ENCODE results near the gene TAF9B. TPM values are rescaled to one million over a fixed set of nuclear protein-coding genes. Genes with fewer than 3 reads are reported as not detected.

TAF9B gene, protein sequence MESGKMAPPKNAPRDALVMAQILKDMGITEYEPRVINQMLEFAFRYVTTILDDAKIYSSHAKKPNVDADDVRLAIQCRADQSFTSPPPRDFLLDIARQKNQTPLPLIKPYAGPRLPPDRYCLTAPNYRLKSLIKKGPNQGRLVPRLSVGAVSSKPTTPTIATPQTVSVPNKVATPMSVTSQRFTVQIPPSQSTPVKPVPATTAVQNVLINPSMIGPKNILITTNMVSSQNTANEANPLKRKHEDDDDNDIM
- 10.4 and 16.8 TPM in 2 replicates for total RNA-seq

DNA sequence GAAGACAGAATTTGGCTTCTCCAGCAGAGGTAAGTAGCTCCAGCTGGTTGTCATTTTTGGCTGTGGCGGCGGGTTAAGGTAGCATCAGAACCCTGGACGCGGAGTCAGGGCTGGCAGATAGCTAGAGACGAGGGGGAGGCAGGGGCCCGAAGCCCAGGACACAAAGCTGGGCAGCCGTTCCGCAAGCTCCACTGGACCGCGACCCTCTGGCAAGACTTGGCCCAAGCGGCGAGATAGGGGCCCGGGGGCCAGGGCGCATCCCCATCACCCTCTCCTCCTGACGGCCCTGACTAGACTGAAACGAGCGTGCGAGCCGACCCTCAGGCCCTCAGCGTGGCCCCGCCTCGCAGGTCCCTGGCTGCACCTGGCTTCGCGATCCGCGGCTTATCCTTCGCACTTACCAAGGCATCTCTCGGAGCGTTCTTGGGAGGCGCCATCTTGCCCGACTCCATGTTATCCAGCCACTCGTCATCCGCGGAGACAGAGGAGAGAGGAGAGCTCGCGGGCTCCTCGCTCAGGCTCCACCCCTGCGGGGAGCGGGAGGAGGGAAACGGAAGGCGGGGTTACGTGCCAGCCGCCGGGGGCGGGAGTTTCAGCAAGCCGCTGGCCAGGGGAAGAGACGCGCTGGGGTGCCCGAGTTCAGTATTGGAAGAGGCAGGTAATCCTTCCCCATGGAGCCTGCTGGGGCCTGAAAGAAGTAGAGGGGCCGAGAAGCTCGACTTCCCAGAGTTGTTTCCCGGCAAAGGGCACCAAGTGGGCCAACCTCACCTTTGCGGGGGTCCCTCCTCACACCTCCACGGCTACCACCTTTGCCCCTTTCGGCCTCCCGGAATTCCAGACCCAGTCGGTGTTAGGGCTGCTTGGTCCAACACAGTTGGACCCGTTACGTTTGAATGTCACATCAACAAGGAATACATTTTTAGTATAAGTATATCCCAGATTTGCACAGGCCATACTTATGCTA is at the start of gene TAF9B:
TAF9B (minus strand) TSS at position 491 of the 964 bp plus-strand sequence; CDS start at position 452, 39 bp downstream.

DNA sequence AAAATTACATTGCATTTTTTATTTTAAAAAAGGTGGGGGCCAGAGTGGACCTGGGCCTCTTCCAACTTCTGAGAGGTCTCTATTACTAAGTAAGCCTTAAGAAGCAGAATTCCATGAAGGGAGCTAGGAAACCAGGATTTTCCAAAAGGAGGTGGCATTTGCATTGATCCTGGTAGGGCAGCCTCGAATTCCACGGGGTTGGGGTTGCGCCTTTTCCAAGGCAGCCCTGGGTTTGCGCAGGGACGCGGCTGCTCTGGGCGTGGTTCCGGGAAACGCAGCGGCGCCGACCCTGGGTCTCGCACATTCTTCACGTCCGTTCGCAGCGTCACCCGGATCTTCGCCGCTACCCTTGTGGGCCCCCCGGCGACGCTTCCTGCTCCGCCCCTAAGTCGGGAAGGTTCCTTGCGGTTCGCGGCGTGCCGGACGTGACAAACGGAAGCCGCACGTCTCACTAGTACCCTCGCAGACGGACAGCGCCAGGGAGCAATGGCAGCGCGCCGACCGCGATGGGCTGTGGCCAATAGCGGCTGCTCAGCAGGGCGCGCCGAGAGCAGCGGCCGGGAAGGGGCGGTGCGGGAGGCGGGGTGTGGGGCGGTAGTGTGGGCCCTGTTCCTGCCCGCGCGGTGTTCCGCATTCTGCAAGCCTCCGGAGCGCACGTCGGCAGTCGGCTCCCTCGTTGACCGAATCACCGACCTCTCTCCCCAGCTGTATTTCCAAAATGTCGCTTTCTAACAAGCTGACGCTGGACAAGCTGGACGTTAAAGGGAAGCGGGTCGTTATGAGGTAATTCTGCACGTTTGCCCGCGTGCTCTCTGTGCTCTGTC is 35.6 kb downstream of the TAF9B start, which contains the start of gene PGK1:
PGK1 (plus strand) TSS at position 626 of the 824 bp plus-strand sequence; CDS start at position 719, 93 bp downstream.

Other genes with a start within 250 kb of the TAF9B start
- 187 and 291 TPM in 2 replicates for gene MAGT1, start 244.2 kb downstream of the TAF9B start, total RNA-seq
- gene COX7B, start 240.2 kb downstream of the TAF9B start, total RNA-seq, result 369 and 478 TPM in 2 replicates
- gene ATP7A, start 229.0 kb downstream of the TAF9B start, total RNA-seq, result 11.1 and 11.7 TPM in 2 replicates
- not detected in 2 replicates for gene PGAM4, start 170.0 kb downstream of the TAF9B start, total RNA-seq
- 275 and 372 TPM in 2 replicates for gene PGK1, start 35.4 kb downstream of the TAF9B start, total RNA-seq
- not detected in 2 replicates for gene CYSLTR1, start 188.0 kb upstream of the TAF9B start, total RNA-seq